Measurements from ENCODE around the gene UBA7.

Gene UBA7

DNA sequence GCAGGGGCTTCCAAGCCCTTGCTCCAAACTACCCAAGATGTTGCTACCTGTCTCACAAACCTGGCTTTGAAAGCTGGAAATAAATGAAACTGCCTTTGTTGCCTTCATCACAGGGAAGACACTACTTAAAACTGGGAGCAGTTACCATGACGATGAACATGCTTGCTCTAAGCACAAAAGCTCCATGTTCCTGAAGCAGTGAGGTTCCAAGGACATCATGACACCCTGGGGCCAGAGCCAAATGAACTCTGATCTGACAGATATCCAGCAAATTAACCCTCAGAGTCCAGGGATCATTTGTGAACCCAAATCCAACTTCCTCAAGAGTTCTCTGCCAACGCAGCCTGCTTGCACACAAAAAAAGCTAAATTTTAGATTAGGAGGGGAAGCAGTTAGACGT, 31.9 kb upstream of the UBA7 start:
- TF ChIP-seq, protein P1, sequence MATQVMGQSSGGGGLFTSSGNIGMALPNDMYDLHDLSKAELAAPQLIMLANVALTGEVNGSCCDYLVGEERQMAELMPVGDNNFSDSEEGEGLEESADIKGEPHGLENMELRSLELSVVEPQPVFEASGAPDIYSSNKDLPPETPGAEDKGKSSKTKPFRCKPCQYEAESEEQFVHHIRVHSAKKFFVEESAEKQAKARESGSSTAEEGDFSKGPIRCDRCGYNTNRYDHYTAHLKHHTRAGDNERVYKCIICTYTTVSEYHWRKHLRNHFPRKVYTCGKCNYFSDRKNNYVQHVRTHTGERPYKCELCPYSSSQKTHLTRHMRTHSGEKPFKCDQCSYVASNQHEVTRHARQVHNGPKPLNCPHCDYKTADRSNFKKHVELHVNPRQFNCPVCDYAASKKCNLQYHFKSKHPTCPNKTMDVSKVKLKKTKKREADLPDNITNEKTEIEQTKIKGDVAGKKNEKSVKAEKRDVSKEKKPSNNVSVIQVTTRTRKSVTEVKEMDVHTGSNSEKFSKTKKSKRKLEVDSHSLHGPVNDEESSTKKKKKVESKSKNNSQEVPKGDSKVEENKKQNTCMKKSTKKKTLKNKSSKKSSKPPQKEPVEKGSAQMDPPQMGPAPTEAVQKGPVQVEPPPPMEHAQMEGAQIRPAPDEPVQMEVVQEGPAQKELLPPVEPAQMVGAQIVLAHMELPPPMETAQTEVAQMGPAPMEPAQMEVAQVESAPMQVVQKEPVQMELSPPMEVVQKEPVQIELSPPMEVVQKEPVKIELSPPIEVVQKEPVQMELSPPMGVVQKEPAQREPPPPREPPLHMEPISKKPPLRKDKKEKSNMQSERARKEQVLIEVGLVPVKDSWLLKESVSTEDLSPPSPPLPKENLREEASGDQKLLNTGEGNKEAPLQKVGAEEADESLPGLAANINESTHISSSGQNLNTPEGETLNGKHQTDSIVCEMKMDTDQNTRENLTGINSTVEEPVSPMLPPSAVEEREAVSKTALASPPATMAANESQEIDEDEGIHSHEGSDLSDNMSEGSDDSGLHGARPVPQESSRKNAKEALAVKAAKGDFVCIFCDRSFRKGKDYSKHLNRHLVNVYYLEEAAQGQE (IDR thresholded peaks at IDR 0.05; ENCODE audit: low read depth) = no peak
- no peak for TF ChIP-seq NFIC (IDR thresholded peaks at IDR 0.05)
- TF ChIP-seq YY1 (IDR thresholded peaks at IDR 0.05; ENCODE audit: low read depth) = no peak
- no peak for TF ChIP-seq EGR1 (IDR thresholded peaks at IDR 0.05)
- TF ChIP-seq CREB1 (IDR thresholded peaks at IDR 0.05; ENCODE audit: low read depth) = no peak
- no peak for TF ChIP-seq CEBPB (IDR thresholded peaks at IDR 0.05)
- TF ChIP-seq RAD21 (IDR thresholded peaks at IDR 0.05; ENCODE audit: low read depth) = no peak

DNA sequence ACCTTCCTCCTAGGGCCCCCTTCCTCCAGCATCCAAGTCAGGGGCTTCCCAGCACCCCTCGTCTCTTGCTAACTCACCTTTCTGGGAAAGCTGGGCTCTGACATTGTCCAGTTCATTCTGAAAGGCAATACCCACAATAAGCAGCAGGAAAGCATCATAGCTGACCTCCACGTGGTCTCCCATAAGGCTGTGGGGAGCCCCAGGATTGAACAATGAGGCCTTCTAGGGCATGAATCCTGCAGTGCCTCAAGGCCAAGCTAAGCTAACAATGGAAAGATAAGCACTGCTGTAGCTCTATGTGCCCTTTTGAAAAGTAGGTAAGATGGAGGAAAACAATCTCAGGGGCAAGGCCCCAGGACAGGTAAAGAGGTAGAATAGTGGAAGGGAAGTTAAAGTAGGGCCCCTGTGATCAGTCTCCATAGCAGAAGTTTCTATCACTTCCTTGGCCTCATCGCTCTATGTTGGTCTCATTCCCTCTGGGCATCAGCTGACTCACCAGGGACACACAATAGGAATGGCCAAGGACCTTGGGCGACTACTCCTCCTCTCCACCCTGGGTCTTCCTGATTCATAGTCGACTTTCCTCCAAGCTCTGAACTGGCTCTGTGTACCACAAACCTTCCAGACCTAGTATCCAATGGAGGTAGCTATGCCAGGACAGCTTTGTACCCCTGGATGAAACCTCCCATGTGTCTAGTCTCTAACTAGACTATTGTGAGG, 30.9 kb upstream of the UBA7 start:
- TF ChIP-seq, protein P2, sequence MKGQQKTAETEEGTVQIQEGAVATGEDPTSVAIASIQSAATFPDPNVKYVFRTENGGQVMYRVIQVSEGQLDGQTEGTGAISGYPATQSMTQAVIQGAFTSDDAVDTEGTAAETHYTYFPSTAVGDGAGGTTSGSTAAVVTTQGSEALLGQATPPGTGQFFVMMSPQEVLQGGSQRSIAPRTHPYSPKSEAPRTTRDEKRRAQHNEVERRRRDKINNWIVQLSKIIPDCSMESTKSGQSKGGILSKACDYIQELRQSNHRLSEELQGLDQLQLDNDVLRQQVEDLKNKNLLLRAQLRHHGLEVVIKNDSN (IDR thresholded peaks at IDR 0.05) = no peak
- TF ChIP-seq, protein P3, sequence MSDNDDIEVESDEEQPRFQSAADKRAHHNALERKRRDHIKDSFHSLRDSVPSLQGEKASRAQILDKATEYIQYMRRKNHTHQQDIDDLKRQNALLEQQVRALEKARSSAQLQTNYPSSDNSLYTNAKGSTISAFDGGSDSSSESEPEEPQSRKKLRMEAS (IDR thresholded peaks at IDR 0.05) = no peak

DNA sequence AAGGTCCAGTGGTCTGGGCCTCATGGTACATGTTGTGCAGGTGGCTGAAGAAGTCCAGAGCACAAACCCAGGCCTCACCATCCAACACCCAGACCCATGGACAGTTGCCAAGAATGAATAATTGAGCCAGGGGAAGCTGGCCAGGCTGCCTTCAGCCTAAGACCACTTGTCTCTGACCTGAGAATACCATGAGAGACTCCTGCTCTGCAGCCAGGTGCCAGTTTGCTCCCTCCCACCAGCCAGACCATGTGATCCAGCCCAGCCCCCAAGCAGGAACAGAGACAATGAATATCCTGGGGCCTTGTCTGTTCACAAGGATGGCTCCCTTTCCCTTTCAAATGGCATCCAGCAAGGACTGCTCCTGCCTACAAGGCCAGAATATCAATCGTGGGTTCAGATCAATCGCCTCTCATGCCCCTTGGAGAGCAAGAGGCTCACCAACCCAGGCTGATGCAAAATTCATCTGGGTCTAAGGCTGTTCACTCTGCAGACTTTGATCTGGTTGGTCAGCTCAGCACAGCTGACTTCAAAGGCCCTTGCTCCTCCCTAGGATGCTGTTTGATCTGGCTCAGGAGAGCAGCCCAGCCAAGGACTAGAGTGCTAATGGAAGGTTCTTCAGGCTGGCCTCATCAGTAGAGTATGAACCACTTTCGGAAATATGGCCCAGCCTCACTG, 29.2 kb upstream of the UBA7 start:
- TF ChIP-seq TCF12 (IDR thresholded peaks at IDR 0.05; ENCODE audit: low read depth) = no peak
- TF ChIP-seq YY1 (IDR thresholded peaks at IDR 0.05; ENCODE audit: low read depth) = no peak
- no peak for TF ChIP-seq ZBTB7A (IDR thresholded peaks at IDR 0.05; ENCODE audit: low read depth)
- TF ChIP-seq, protein P3 (IDR thresholded peaks at IDR 0.05) = no peak
- TF ChIP-seq CREB1 (IDR thresholded peaks at IDR 0.05; ENCODE audit: low read depth) = no peak
- TF ChIP-seq EP300 (IDR thresholded peaks at IDR 0.05; ENCODE audit: borderline replicate concordance) = no peak
- no peak for TF ChIP-seq CEBPB (IDR thresholded peaks at IDR 0.05)
- no peak for TF ChIP-seq NFIC (IDR thresholded peaks at IDR 0.05)
- TF ChIP-seq EGR1 (IDR thresholded peaks at IDR 0.05) = no peak
- TF ChIP-seq, protein P2 (IDR thresholded peaks at IDR 0.05) = no peak
- TF ChIP-seq, protein P1 (IDR thresholded peaks at IDR 0.05; ENCODE audit: low read depth) = no peak
- no peak for TF ChIP-seq RAD21 (IDR thresholded peaks at IDR 0.05; ENCODE audit: low read depth)
- TF ChIP-seq TEAD4 (IDR thresholded peaks at IDR 0.05) = no peak
- TF ChIP-seq FOXM1 (IDR thresholded peaks at IDR 0.05; ENCODE audit: borderline replicate concordance, low read depth) = no peak

DNA sequence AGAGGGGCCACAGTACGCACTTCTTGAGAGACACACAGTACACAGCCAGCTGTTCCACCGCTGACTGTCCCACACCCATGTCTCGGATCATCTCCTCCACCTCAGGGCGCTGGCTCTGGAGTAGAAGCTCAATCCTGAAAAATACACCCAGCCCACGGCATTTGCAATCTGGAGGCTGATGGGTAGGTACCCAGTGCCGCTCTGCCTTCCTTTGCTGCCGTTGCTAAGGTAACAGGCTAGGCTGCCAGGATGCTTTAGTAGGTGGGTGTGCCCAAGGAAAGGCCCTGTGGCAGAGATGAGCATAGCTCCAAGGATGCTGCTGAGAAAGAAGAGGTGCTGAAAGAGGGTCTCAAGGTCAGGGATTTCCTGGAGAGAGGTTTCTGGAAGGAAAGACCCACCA, 28.1 kb upstream of the UBA7 start:
- TF ChIP-seq ZBTB7A (IDR thresholded peaks at IDR 0.05; ENCODE audit: low read depth) = no peak
- TF ChIP-seq, protein P2 (IDR thresholded peaks at IDR 0.05) = no peak
- no peak for TF ChIP-seq TEAD4 (IDR thresholded peaks at IDR 0.05)
- no peak for TF ChIP-seq YY1 (IDR thresholded peaks at IDR 0.05; ENCODE audit: low read depth)
- TF ChIP-seq EGR1 (IDR thresholded peaks at IDR 0.05) = no peak
- TF ChIP-seq, protein P1 (IDR thresholded peaks at IDR 0.05; ENCODE audit: low read depth) = no peak
- no peak for TF ChIP-seq EP300 (IDR thresholded peaks at IDR 0.05; ENCODE audit: borderline replicate concordance)
- TF ChIP-seq TAF1 (IDR thresholded peaks at IDR 0.05; ENCODE audit: low read depth) = no peak

Data from Ishikawa (cell line).